ENCODE data around the gene CXCL5.

GRCh38 chr4:73989031-73989430 lies 9.4 kb downstream of the CXCL5 start:
- TF ChIP-seq TAF1 (IDR thresholded peaks at IDR 0.05; ENCODE audit: borderline replicate concordance, low read depth, low read length) (no peak), USF1 (IDR thresholded peaks at IDR 0.05; ENCODE audit: borderline replicate concordance, low read depth) (no peak), FOXJ3 (CRISPR knock-in tag; IDR thresholded peaks at IDR 0.05) (no peak), GABPA (IDR thresholded peaks at IDR 0.05; ENCODE audit: low read depth) (no peak), CTCF (IDR thresholded peaks at IDR 0.05) (no peak), SIN3A (IDR thresholded peaks at IDR 0.05; ENCODE audit: borderline replicate concordance, low read depth, low read length) (no peak), POLR2AphosphoS5 (IDR thresholded peaks at IDR 0.05; ENCODE audit: low read depth, low read length) (no peak)

Measured in SK-N-SH (cell line).